Lung (tissue), 12 donors: Measurements from ENCODE around the gene CDK9. TPM values are rescaled to one million over a fixed set of nuclear protein-coding genes. Genes with fewer than 3 reads are reported as not detected.
"Not testable (repeated sequence)": the region's sequence is repeated elsewhere in the genome, so short reads cannot be mapped to it uniquely, and the experiment has no call there.

ENCODE experiments used
- ATAC-seq: fragments of 200-7000 bp; cut with Tn5 transposase; one replicate; pipeline ENCODE4 v1.9.1; 2020; ENCODE audit warnings: moderate number of reproducible peaks; ENCODE audit not compliant: insufficient read depth, low FRiP score
- DNase-seq, 3 donors: peaks; one replicate each; pipeline ENCODE4 v3.0.0-alpha.2; 2013 to 2017
- H3K27ac ChIP-seq, 2 donors: one replicate each; pipeline ENCODE4 v1.5.1; 2013; ENCODE audit warnings: mild to moderate bottlenecking in 2 of 2, moderate library complexity in 2 of 2, control low read depth in 1 of 2, inconsistent platforms in 1 of 2, low read depth in 1 of 2, low read length in 1 of 2
- H3K27me3 ChIP-seq, 3 donors: one replicate each; pipeline ENCODE4 v1.5.1; 2013; ENCODE audit warnings: low read length in 2 of 3; ENCODE audit not compliant: control insufficient read depth in 3 of 3, insufficient read depth in 3 of 3
- H3K36me3 ChIP-seq, 4 donors: one replicate each; pipeline ENCODE4 v1.5.1; 2013; ENCODE audit warnings: low read length in 4 of 4, mild to moderate bottlenecking in 1 of 4, moderate library complexity in 1 of 4; ENCODE audit not compliant: control insufficient read depth in 4 of 4, insufficient read depth in 4 of 4
- H3K4me1 ChIP-seq, 5 donors: one replicate each; pipeline ENCODE4 v1.5.1; 2013; ENCODE audit warnings: low read length in 5 of 5, mild to moderate bottlenecking in 2 of 5, moderate library complexity in 1 of 5; ENCODE audit not compliant: control insufficient read depth in 5 of 5, insufficient read depth in 5 of 5
- H3K4me3 ChIP-seq: one replicate; pipeline ENCODE4 v1.5.1; 2013; ENCODE audit warnings: mild to moderate bottlenecking, control low read depth, moderate library complexity
- H3K9ac ChIP-seq, 2 donors: one replicate each; pipeline ENCODE4 v1.5.1; 2013; ENCODE audit warnings: low read length in 2 of 2, control low read depth in 1 of 2; ENCODE audit not compliant: insufficient read depth in 1 of 2
- H3K9me3 ChIP-seq, 4 donors: one replicate each; pipeline ENCODE4 v1.5.1; 2013; ENCODE audit warnings: low read length in 3 of 4, mild to moderate bottlenecking in 1 of 4, moderate library complexity in 1 of 4; ENCODE audit not compliant: control insufficient read depth in 4 of 4, insufficient read depth in 3 of 4
- WGBS, 2 donors: extraction: QIAGEN DNeasy Blood & Tissue Kit; methylation state at CpG; one replicate each; pipeline ENCODE4 v1.1.7; 2013; 5-methylcytosine and 5-hydroxymethylcytosine counted together
- polyA plus RNA-seq, 2 donors: library from polyadenylated mRNA; stranded (reverse); fragments of 200-250 nt; gene quantifications; one replicate each; pipeline ENCODE4 v1.2.1, GENCODE V29; 2013
- total RNA-seq, 2 donors: library from RNA; depleted of rRNA in 1 of 2; stranded (reverse); fragments of >200 nt in 1 of 2; gene quantifications; one replicate each; pipeline ENCODE4 v1.2.1, GENCODE V29; 2014 to 2021
- TF ChIP-seq, protein P1 (sequence below): IDR thresholded peaks from 2 replicates; pipeline ENCODE4 v1.5.1; 2012; ENCODE audit warnings: mild to moderate bottlenecking; ENCODE audit errors: control extremely low read depth, extremely low read depth
- donor health status: control.
- donor health status: control.
- donor health status: Bipolar disorder and iron deficiency.
- donor health status: healthy.
- donor health status: DM: yes; HTN: yes; CAD: no.

The CDK9 gene
- total and polyA plus RNA-seq, 4 donors = 53.9 to 97.9 (median 55.4) TPM

DNA sequence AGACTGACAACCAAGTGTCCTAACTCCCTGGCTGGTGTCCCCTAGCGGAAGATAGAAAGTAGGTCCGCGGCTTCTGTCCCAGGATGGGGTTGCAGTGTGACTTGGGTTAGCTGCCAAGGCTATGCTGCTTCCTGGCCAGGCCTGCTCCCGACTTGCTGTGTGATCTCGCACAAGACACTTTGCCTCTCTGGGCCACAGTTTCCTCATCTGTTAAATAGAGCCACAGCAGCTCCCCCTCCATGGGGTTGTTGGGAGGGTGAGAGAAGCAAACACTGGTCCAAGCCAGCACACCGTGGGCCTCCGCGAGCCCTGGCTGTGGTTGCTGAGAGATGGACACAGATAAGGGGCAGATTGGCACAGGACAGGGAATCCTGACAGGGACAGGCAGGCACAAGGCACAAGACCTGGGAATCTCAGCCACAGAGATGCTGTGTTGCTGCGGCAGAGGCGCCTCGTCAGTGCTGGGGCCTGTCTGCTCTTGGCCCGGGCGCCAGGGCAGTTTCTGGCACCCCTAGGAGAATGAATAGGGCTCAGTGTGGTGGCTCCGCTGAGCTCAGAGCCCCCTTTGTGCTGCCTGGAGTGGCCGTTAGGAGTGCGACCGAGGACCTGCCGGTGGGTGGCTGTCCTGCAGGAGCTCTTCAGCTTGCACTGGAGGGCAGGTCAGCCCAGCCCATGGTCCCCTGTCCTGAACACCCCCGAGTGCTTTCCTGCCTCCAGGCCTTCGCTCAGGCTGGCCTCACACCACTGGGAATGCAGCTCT, 5.5 kb upstream of the CDK9 start:
- TF ChIP-seq, protein P1, sequence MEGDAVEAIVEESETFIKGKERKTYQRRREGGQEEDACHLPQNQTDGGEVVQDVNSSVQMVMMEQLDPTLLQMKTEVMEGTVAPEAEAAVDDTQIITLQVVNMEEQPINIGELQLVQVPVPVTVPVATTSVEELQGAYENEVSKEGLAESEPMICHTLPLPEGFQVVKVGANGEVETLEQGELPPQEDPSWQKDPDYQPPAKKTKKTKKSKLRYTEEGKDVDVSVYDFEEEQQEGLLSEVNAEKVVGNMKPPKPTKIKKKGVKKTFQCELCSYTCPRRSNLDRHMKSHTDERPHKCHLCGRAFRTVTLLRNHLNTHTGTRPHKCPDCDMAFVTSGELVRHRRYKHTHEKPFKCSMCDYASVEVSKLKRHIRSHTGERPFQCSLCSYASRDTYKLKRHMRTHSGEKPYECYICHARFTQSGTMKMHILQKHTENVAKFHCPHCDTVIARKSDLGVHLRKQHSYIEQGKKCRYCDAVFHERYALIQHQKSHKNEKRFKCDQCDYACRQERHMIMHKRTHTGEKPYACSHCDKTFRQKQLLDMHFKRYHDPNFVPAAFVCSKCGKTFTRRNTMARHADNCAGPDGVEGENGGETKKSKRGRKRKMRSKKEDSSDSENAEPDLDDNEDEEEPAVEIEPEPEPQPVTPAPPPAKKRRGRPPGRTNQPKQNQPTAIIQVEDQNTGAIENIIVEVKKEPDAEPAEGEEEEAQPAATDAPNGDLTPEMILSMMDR = no peak
- no peak for DNase-seq

DNA sequence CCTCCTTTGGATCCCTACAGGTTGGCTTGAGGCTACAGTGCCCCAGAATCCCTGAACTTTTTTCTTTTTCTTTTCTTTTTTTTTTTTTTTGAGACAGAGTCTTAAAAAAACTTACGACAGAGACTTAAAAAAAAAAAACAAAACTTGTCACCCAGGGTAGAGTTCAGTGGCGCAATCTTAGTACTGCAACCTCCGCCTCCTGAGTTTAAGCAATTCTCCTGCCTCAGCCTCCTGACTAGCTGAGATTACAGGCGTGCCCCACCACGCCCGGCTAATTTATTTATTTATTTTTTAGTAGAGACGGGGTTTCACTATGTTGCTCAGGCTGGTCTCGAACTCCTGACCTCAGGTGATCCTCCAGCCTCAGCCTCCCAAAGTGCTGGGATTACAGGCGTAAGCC, 4.9 kb upstream of the CDK9 start:
- DNase-seq, ATAC-seq, H3K9ac ChIP-seq, H3K9me3 ChIP-seq, H3K36me3 ChIP-seq, H3K27me3 ChIP-seq, H3K4me3 ChIP-seq: not testable (repeated sequence)
- Histone ChIP-seq H3K27ac (peak overlapping the region in 1 of 2 donors; percentile 54), H3K4me1 (peaks cover 0 to 10% (median 6%) of the 10 kb centered on the region in 5 donors)
- WGBS, 2 donors = 44 to 73% methylated on average over 9 of the region's 9 CpGs

More for the DNA sequence above, 5.5 kb upstream of the CDK9 start:
- no peaks in the 10 kb centered on the region for H3K27me3 ChIP-seq
- WGBS, 2 donors = 57 to 73% methylated on average over 20 of the region's 20 CpGs
- no peaks in the 10 kb centered on the region for H3K36me3 ChIP-seq
- no peak overlapping the region for H3K9ac ChIP-seq
- no peak overlapping the region for H3K4me3 ChIP-seq
- no peak for ATAC-seq
- peak overlapping the region in 1 of 2 donors; percentile 54 for H3K27ac ChIP-seq
- peaks cover 0 to 10% (median 6%) of the 10 kb centered on the region in 5 donors for H3K4me1 ChIP-seq
- H3K9me3 ChIP-seq = no peaks in the 10 kb centered on the region

DNA sequence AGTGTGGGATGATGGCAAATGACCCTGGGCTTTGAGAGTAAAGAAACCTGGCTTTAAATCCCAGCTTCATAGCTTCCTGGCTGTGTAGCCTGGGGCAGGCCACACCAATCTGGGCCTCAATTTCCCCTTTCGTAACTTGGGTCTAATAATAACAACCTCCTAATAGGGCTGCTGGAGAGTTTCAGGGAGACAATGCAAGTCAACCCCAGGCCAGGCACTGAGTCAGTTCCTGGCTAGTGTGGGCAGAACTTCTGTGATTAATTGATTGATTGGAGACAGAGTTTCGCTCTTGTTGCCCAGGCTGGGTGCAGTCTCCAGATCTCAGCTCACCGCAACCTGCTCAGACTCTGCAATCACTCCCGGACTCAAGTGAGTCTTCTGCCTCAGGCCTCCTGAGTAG, 4.0 kb upstream of the CDK9 start:
- 84 to 90% methylated on average over 4 of the region's 4 CpGs for WGBS, 2 donors
- no peak overlapping the region for H3K27ac ChIP-seq
- H3K4me1 ChIP-seq = peaks cover 0 to 10% (median 6%) of the 10 kb centered on the region in 5 donors
- TF ChIP-seq, protein P1 = no peak
- ATAC-seq (no peak), DNase-seq (no peak)
- H3K4me3 ChIP-seq = no peak overlapping the region
- no peak overlapping the region for H3K9ac ChIP-seq
- no peaks in the 10 kb centered on the region for H3K36me3 ChIP-seq
- H3K27me3 ChIP-seq = no peaks in the 10 kb centered on the region
- no peaks in the 10 kb centered on the region for H3K9me3 ChIP-seq

DNA sequence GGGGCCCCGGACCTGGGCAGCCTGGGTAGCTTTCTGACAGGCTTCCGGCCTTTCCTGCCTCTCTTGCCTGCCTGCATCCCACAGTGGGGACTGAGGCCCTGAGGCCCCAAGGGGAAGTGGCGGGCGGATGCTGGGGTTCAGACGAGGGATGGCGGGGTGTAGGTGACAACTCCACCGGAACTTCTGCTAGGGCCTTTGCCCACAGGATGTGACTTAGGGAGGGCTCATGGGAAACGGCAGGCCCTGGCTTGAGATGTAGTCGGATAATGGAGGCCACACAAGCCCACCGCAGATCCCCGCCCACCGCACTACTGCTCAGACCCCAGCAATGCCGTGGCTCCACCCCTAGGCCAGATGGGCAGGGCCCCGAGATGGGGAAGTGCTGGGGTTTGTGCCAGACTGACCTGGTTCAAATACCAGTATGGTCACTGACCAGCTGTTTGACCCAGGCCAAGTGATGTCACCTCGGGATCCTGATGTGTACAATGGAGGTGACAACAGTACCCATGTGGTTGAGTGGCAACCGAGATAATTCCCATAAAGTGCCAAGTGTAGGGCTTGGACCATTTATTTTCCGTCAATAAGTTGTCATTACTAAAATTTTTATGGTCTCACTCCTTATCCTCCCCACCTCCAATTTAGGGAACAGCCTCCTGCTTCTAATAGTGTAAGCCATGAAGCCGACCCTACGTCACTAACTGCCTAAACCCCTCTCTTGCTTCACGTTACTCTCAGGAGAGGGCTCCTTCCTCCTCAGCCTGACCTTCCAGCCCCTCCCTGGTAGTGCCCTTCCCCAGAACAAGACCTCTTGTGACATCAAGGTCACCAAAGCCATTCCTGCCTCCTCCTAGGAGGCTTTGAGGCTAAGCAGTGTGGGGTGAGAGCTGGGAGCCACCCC, 2.5 kb upstream of the CDK9 start:
- Histone ChIP-seq H3K9me3 (no peaks in the 10 kb centered on the region), H3K4me1 (peaks cover 0 to 13% (median 5%) of the 10 kb centered on the region in 5 donors), H3K36me3 (peaks cover 8 to 13% (median 10%) of the 10 kb centered on the region in 4 donors), H3K27ac (peak overlapping the region in 1 of 2 donors; percentile 85), H3K27me3 (no peaks in the 10 kb centered on the region), H3K4me3 (no peak overlapping the region), H3K9ac (no peak overlapping the region)
- DNase-seq (peak in 1 of 3 donors; percentile 24), ATAC-seq (no peak)
- TF ChIP-seq, protein P1 = no peak
- WGBS, 2 donors = 22 to 40% methylated on average over 20 of the region's 20 CpGs
